ENCODE data around the gene NLRP13.

The NLRP13 gene

GRCh38 chr19:55907286-55907685 is 24.9 kb downstream of the NLRP13 start:
- H3K79me1 ChIP-seq (ENCODE audit: low read depth, low read length): no peaks in the 10 kb centered on the region
- no peak overlapping the region for H3K4me2 ChIP-seq (ENCODE audit: insufficient read depth, low read length, poor library complexity, severe bottlenecking)
- no peak overlapping the region for H2BK12ac ChIP-seq (ENCODE audit: low read length)
- H2AFZ ChIP-seq (ENCODE audit: low read length): no peak overlapping the region
- H3K9me3 ChIP-seq (replicated peaks in 1 of 2; ENCODE audit: control insufficient read depth in 2 of 2, insufficient read depth in 1 of 2, low read depth in 1 of 2, low read length in 2 of 2): peaks cover 0 to 36% of the 10 kb centered on the region in 2 donors
- H3K4me3 ChIP-seq (ENCODE audit: low read length in 2 of 2): no peak overlapping the region
- no peak overlapping the region for H4K8ac ChIP-seq (ENCODE audit: low read depth, low read length)
- no peak overlapping the region for H3K18ac ChIP-seq (ENCODE audit: low read length)
- no peaks in the 10 kb centered on the region for H3K27me3 ChIP-seq (ENCODE audit: control insufficient read depth in 3 of 3, insufficient read depth in 3 of 3, low read depth in 1 of 3, low read length in 3 of 3)
- no peak overlapping the region for H3K14ac ChIP-seq (ENCODE audit: low read length)
- no peak overlapping the region for H3K27ac ChIP-seq (replicated peaks; ENCODE audit: low read length)
- H2AK5ac ChIP-seq (ENCODE audit: low read depth, low read length): no peak overlapping the region
- no CpG with 5 or more reads among the region's 7 CpGs for WGBS, 2 donors (ENCODE audit: extremely low coverage in 2 of 2, insufficient read length in 2 of 2, insufficient replicate concordance in 1 of 2)
- H3K4me1 ChIP-seq (ENCODE audit: control insufficient read depth in 2 of 2, insufficient read depth in 1 of 2, low read depth in 1 of 2, low read length in 2 of 2): no peaks in the 10 kb centered on the region
- H4K91ac ChIP-seq (ENCODE audit: low read depth, low read length, poor library complexity): no peak overlapping the region
- no peak for DNase-seq (ENCODE audit: low spot score)
- H3K36me3 ChIP-seq (replicated peaks in 1 of 2; ENCODE audit: control insufficient read depth in 2 of 2, insufficient read depth in 2 of 2, low read length in 2 of 2): no peaks in the 10 kb centered on the region
- H2BK120ac ChIP-seq (ENCODE audit: low read depth, low read length): no peak overlapping the region
- H3K9ac ChIP-seq (ENCODE audit: low read depth, low read length, poor library complexity): no peak overlapping the region
- H2BK5ac ChIP-seq (ENCODE audit: low read length): no peak overlapping the region
- H3K4ac ChIP-seq (ENCODE audit: low read length): no peak overlapping the region
- no peak overlapping the region for H3K23ac ChIP-seq (ENCODE audit: low read depth, low read length, poor library complexity)
- H2BK15ac ChIP-seq (ENCODE audit: low read length): no peak overlapping the region

- peaks cover 0 to 8% (median 0%) of the 10 kb centered on the region in 3 experiments for H3K27me3 ChIP-seq (ENCODE audit: control insufficient read depth in 3 of 3, insufficient read depth in 3 of 3, low read depth in 1 of 3, low read length in 3 of 3)
- no peak overlapping the region for H2AK5ac ChIP-seq (ENCODE audit: low read depth, low read length)
- no peak for DNase-seq (ENCODE audit: low spot score)
Measured at GRCh38 chr19:55902080-55902751, 29.9 kb downstream of the NLRP13 start.

GRCh38 chr19:55901369-55902079 is 30.6 kb downstream of the NLRP13 start:
- H3K18ac ChIP-seq (ENCODE audit: low read length): no peak overlapping the region
- H2AFZ ChIP-seq (ENCODE audit: low read length): peak overlapping the region; percentile 72
- H3K9ac ChIP-seq (ENCODE audit: low read depth, low read length, poor library complexity): no peak overlapping the region
- WGBS, 2 donors (ENCODE audit: extremely low coverage in 2 of 2, insufficient read length in 2 of 2, insufficient replicate concordance in 1 of 2): no CpG with 5 or more reads among the region's 13 CpGs
- no peak overlapping the region for H2AK5ac ChIP-seq (ENCODE audit: low read depth, low read length)
- no peaks in the 10 kb centered on the region for H3K36me3 ChIP-seq (replicated peaks in 1 of 2; ENCODE audit: control insufficient read depth in 2 of 2, insufficient read depth in 2 of 2, low read length in 2 of 2)
- H3K79me1 ChIP-seq (ENCODE audit: low read depth, low read length): no peaks in the 10 kb centered on the region
- no peak overlapping the region for H3K4ac ChIP-seq (ENCODE audit: low read length)
- H3K4me3 ChIP-seq (ENCODE audit: low read length in 2 of 2): no peak overlapping the region
- H3K14ac ChIP-seq (ENCODE audit: low read length): no peak overlapping the region
- H2BK120ac ChIP-seq (ENCODE audit: low read depth, low read length): no peak overlapping the region
- no peak overlapping the region for H3K23ac ChIP-seq (ENCODE audit: low read depth, low read length, poor library complexity)
- peaks cover 0 to 8% (median 0%) of the 10 kb centered on the region in 3 experiments for H3K27me3 ChIP-seq (ENCODE audit: control insufficient read depth in 3 of 3, insufficient read depth in 3 of 3, low read depth in 1 of 3, low read length in 3 of 3)
- no peak for DNase-seq (ENCODE audit: low spot score)
- no peak overlapping the region for H2BK15ac ChIP-seq (ENCODE audit: low read length)
- H3K4me1 ChIP-seq (ENCODE audit: control insufficient read depth in 2 of 2, insufficient read depth in 1 of 2, low read depth in 1 of 2, low read length in 2 of 2): no peaks in the 10 kb centered on the region
- no peak overlapping the region for H4K91ac ChIP-seq (ENCODE audit: low read depth, low read length, poor library complexity)
- H3K9me3 ChIP-seq (replicated peaks in 1 of 2; ENCODE audit: control insufficient read depth in 2 of 2, insufficient read depth in 1 of 2, low read depth in 1 of 2, low read length in 2 of 2): peaks cover 0 to 33% of the 10 kb centered on the region in 2 donors
- H3K27ac ChIP-seq (replicated peaks; ENCODE audit: low read length): no peak overlapping the region
- H4K8ac ChIP-seq (ENCODE audit: low read depth, low read length): no peak overlapping the region
- no peak overlapping the region for H2BK12ac ChIP-seq (ENCODE audit: low read length)
- H3K4me2 ChIP-seq (ENCODE audit: insufficient read depth, low read length, poor library complexity, severe bottlenecking): no peak overlapping the region
- no peak overlapping the region for H2BK5ac ChIP-seq (ENCODE audit: low read length)

More at GRCh38 chr19:55902080-55902751, 29.9 kb downstream of the NLRP13 start:
- Histone ChIP-seq H3K79me1 (ENCODE audit: low read depth, low read length) (no peaks in the 10 kb centered on the region), H3K9me3 (replicated peaks in 1 of 2; ENCODE audit: control insufficient read depth in 2 of 2, insufficient read depth in 1 of 2, low read depth in 1 of 2, low read length in 2 of 2) (peaks cover 0 to 35% of the 10 kb centered on the region in 2 donors), H3K23ac (ENCODE audit: low read depth, low read length, poor library complexity) (no peak overlapping the region), H3K14ac (ENCODE audit: low read length) (no peak overlapping the region), H2AFZ (ENCODE audit: low read length) (peak overlapping the region; percentile 72), H3K4me3 (ENCODE audit: low read length in 2 of 2) (no peak overlapping the region), H3K18ac (ENCODE audit: low read length) (no peak overlapping the region), H2BK12ac (ENCODE audit: low read length) (no peak overlapping the region), H3K4me1 (ENCODE audit: control insufficient read depth in 2 of 2, insufficient read depth in 1 of 2, low read depth in 1 of 2, low read length in 2 of 2) (no peaks in the 10 kb centered on the region), H3K9ac (ENCODE audit: low read depth, low read length, poor library complexity) (no peak overlapping the region), H2BK15ac (ENCODE audit: low read length) (no peak overlapping the region), H4K91ac (ENCODE audit: low read depth, low read length, poor library complexity) (no peak overlapping the region), H2BK120ac (ENCODE audit: low read depth, low read length) (no peak overlapping the region), H3K4ac (ENCODE audit: low read length) (no peak overlapping the region), H3K27ac (replicated peaks; ENCODE audit: low read length) (no peak overlapping the region), H3K4me2 (ENCODE audit: insufficient read depth, low read length, poor library complexity, severe bottlenecking) (no peak overlapping the region), H4K8ac (ENCODE audit: low read depth, low read length) (no peak overlapping the region), H3K36me3 (replicated peaks in 1 of 2; ENCODE audit: control insufficient read depth in 2 of 2, insufficient read depth in 2 of 2, low read length in 2 of 2) (no peaks in the 10 kb centered on the region), H2BK5ac (ENCODE audit: low read length) (no peak overlapping the region)
- no CpG with 5 or more reads among the region's 9 CpGs for WGBS, 2 donors (ENCODE audit: extremely low coverage in 2 of 2, insufficient read length in 2 of 2, insufficient replicate concordance in 1 of 2)

GRCh38 chr19:55898911-55899310 is 33.2 kb downstream of the NLRP13 start:
- peaks cover 0 to 12% (median 0%) of the 10 kb centered on the region in 3 experiments for H3K27me3 ChIP-seq (ENCODE audit: control insufficient read depth in 3 of 3, insufficient read depth in 3 of 3, low read depth in 1 of 3, low read length in 3 of 3)

More at GRCh38 chr19:55898911-55899310, 33.2 kb downstream of the NLRP13 start:
- no peak overlapping the region for H2BK5ac ChIP-seq (ENCODE audit: low read length)
- no CpG with 5 or more reads among the region's 12 CpGs for WGBS, 2 donors (ENCODE audit: extremely low coverage in 2 of 2, insufficient read length in 2 of 2, insufficient replicate concordance in 1 of 2)
- no peak overlapping the region for H2BK120ac ChIP-seq (ENCODE audit: low read depth, low read length)
- H3K14ac ChIP-seq (ENCODE audit: low read length): no peak overlapping the region
- H3K36me3 ChIP-seq (replicated peaks in 1 of 2; ENCODE audit: control insufficient read depth in 2 of 2, insufficient read depth in 2 of 2, low read length in 2 of 2): no peaks in the 10 kb centered on the region
- no peak overlapping the region for H2BK12ac ChIP-seq (ENCODE audit: low read length)
- H2AFZ ChIP-seq (ENCODE audit: low read length): no peak overlapping the region
- no peak for DNase-seq (ENCODE audit: low spot score)
- H3K27ac ChIP-seq (replicated peaks; ENCODE audit: low read length): no peak overlapping the region
- H2BK15ac ChIP-seq (ENCODE audit: low read length): no peak overlapping the region
- no peak overlapping the region for H3K23ac ChIP-seq (ENCODE audit: low read depth, low read length, poor library complexity)
- no peaks in the 10 kb centered on the region for H3K79me1 ChIP-seq (ENCODE audit: low read depth, low read length)
- H3K9me3 ChIP-seq (replicated peaks in 1 of 2; ENCODE audit: control insufficient read depth in 2 of 2, insufficient read depth in 1 of 2, low read depth in 1 of 2, low read length in 2 of 2): peaks cover 0 to 38% of the 10 kb centered on the region in 2 donors
- no peak overlapping the region for H4K91ac ChIP-seq (ENCODE audit: low read depth, low read length, poor library complexity)
- H3K4me1 ChIP-seq (ENCODE audit: control insufficient read depth in 2 of 2, insufficient read depth in 1 of 2, low read depth in 1 of 2, low read length in 2 of 2): no peaks in the 10 kb centered on the region
- no peak overlapping the region for H3K4me2 ChIP-seq (ENCODE audit: insufficient read depth, low read length, poor library complexity, severe bottlenecking)
- no peak overlapping the region for H3K9ac ChIP-seq (ENCODE audit: low read depth, low read length, poor library complexity)
- H3K4ac ChIP-seq (ENCODE audit: low read length): no peak overlapping the region
- no peak overlapping the region for H4K8ac ChIP-seq (ENCODE audit: low read depth, low read length)
- H3K18ac ChIP-seq (ENCODE audit: low read length): no peak overlapping the region
- H3K4me3 ChIP-seq (ENCODE audit: low read length in 2 of 2): no peak overlapping the region
- H2AK5ac ChIP-seq (ENCODE audit: low read depth, low read length): no peak overlapping the region
